ENCODE measurements around the gene TMEM108.

Gene TMEM108

GRCh38 chr3:133278260-133279043 is 240.3 kb downstream of the TMEM108 start:
- no peak for DNase-seq (ENCODE audit: low read depth in 2 of 2)

- DNase-seq (ENCODE audit: low read depth in 2 of 2): no peak
Observed at GRCh38 chr3:133280586-133280985, 242.4 kb downstream of the TMEM108 start.

- no peak for DNase-seq (ENCODE audit: low read depth in 2 of 2)
Observed at GRCh38 chr3:133282236-133282635, 244.0 kb downstream of the TMEM108 start.

GRCh38 chr3:133283958-133284807 is 246.0 kb downstream of the TMEM108 start:
- DNase-seq (ENCODE audit: low read depth in 2 of 2): no peak

DNA sequence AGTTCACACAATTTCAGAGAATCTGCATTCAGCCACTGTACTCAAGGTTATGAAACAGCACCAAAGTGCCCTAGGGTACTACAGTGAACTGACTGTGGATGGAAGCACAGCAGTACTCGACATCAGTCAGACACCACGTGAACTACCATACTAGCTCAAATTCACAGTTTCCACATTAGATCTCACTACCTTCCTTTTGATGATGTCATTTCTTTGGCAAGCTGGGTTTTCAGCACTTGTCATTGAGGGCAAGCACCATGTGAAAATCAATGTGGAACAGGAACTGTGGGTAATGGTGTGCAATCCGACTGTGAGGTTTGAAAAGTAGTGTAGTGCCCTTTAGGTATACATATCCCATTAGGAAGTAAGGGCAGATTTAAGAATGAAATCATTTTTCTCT is 251.1 kb downstream of the TMEM108 start:
- DNase-seq (ENCODE audit: low read depth in 2 of 2): no peak

GRCh38 chr3:133292296-133292695 is 254.1 kb downstream of the TMEM108 start:
- DNase-seq (ENCODE audit: low read depth in 2 of 2): no peak

- DNase-seq (ENCODE audit: low read depth in 2 of 2): no peak
Observed at GRCh38 chr3:133293397-133294110, 255.4 kb downstream of the TMEM108 start.

GRCh38 chr3:133294253-133294652 is 256.1 kb downstream of the TMEM108 start:
- no peak for DNase-seq (ENCODE audit: low read depth in 2 of 2)

GRCh38 chr3:133295199-133295901 is 257.2 kb downstream of the TMEM108 start:
- no peak for DNase-seq (ENCODE audit: low read depth in 2 of 2)

DNA sequence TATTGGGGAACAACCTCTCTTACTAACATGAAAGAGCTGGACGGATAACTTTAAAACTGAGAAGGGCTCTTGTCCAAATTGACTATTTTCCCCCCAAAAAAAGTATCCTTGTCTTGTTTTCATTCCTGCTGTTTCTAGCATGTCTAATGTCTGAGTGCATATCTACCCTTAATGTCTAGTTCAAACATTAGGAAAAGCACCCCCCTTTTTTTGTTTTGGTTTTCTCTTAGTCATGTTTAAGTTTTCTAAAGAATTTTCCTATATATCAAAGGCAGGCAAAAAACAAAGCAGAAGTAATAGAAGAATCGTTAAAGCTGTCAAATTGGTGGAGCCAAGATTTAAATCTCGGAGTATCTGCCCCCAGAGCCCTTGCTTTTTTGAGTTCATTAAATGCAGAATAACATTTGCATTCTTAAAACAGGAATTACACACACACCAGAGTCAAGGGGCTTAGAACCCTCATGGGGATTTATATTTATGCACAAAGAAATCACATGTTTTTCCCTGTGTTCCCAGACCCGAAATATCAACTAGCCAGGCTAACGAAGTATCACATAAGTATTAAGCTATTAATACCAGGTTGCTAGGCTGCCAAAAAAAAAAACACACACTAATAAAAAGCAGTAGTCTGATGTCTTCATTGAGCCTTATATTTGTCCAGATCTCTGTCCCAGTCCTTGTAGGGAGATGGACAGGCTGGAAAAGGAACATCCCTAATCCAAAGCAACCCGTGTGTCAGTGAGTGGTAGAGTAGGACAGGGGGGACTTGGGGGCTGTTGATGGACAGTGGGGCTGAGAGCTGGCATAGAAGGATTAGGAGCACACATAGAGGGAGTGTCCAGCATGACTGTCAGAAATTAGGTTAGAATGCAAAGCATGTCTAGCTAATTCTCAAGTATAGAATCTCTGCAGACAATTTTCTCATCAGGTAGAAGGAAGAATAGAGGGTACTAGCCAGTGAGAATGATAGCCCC is 258.0 kb downstream of the TMEM108 start:
- no peak for DNase-seq (ENCODE audit: low read depth in 2 of 2)

DNA sequence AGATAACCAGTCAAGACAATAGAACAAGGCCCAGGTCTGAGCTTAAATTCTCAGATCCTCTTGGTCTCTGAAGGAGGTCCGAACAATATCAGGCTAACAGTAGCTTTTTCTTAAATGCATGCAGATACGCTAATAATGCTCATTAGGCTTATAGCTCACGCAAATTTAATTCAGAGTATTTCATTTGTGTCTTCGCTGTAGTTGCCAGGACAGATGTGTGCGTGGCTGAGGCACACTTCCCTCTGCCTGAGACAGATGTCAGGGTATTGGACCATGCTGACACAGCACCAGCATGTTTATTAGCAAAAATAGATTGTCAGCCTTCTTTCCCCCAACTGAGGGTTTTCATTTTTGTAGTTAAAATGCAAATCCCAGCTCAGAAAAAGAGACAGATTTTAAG is 258.8 kb downstream of the TMEM108 start:
- no peak for DNase-seq (ENCODE audit: low read depth in 2 of 2)

GRCh38 chr3:133300102-133300501 is 261.9 kb downstream of the TMEM108 start:
- DNase-seq (ENCODE audit: low read depth in 2 of 2): no peak

- no peak for DNase-seq (ENCODE audit: low read depth in 2 of 2)
Observed at GRCh38 chr3:133301194-133301593, 263.0 kb downstream of the TMEM108 start.

- DNase-seq (ENCODE audit: low read depth in 2 of 2): no peak
Observed at GRCh38 chr3:133301731-133302130, 263.5 kb downstream of the TMEM108 start.

DNA sequence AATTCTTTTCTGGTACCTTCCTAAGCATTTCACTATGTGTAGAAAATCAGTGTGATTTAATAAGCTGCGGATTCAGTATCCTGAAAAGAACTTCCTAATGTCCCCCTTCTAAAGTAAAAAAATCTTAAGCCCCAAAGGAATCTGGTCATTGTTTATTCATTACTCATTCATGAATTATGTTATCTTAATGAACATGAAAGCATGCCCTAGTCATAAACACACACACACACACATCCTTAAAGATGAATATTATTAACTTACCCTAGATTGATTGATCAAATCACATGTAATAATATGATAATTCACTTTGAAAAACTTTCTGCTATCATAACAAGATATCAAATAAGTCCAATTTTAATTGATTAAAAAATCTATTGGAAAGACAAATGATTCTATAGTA is 265.2 kb downstream of the TMEM108 start:
- DNase-seq (ENCODE audit: low read depth in 2 of 2): no peak

GRCh38 chr3:133317866-133318265 is 279.7 kb downstream of the TMEM108 start:
- DNase-seq (ENCODE audit: low read depth in 2 of 2): no peak

DNA sequence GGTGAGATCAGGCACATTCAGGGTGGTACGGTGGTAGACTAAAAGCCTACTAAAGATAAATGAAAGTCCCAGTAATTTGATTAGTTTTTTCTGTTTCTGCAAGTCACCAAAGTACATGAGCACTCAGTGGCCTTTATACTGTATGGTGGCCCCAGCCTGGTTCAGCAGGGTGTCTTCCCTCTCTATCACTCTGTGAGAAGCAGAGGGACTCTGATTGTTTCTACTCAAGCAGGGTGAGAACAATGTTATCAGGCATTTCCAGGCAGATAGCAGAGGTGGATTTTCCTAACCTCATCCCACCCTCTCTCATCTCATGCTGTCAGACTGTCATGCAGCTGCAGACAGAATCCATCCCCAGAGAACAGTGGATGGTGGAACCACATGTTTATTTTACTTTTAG is 290.2 kb downstream of the TMEM108 start:
- no peak for DNase-seq (ENCODE audit: low read depth in 2 of 2)

GRCh38 chr3:133329626-133330025 is 291.4 kb downstream of the TMEM108 start:
- DNase-seq (ENCODE audit: low read depth in 2 of 2): no peak

DNA sequence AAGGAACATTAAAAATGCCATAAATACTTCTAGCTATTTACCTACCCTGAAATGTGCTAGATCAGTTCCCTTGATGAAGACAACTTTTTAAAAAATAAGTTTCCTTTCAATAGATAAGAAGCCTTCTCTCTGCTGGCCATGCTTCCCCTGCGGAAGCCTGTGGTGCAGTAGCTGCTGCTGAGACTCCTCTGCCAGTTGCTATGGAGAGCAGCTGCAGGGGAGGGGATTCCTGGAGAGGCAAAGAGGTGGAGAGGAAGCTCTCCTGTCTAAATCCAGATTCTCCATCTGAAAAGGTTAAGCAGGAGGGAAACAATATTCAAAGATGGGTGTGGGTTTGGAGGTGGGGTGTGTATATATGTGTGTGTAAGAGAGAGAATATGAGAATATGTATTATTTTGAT is 291.9 kb downstream of the TMEM108 start:
- DNase-seq (ENCODE audit: low read depth in 2 of 2): no peak

DNA sequence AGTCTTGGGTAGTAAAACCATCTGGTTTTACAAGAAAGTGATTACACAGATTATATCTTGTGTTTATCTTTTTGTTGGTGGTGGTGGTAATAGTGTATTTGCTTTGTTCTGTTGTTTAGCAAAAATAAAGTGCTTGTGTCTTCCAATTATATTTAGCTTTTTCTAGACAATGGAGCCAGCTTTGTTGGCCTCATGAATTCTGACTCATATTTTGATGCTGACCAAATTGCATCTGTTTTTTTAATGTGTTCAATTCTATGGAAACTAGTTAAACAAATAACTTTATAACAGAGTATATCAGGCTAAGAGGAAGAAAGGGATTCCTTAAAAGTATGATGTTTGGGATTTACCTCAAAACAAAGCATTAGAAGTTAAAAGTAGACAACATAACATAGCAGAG is 292.3 kb downstream of the TMEM108 start:
- no peak for DNase-seq (ENCODE audit: low read depth in 2 of 2)

- no peak for DNase-seq (ENCODE audit: low read depth in 2 of 2)
Observed at GRCh38 chr3:133354721-133355120, 316.5 kb downstream of the TMEM108 start.
